ENCODE measurements around the gene IFIT3.

DNA sequence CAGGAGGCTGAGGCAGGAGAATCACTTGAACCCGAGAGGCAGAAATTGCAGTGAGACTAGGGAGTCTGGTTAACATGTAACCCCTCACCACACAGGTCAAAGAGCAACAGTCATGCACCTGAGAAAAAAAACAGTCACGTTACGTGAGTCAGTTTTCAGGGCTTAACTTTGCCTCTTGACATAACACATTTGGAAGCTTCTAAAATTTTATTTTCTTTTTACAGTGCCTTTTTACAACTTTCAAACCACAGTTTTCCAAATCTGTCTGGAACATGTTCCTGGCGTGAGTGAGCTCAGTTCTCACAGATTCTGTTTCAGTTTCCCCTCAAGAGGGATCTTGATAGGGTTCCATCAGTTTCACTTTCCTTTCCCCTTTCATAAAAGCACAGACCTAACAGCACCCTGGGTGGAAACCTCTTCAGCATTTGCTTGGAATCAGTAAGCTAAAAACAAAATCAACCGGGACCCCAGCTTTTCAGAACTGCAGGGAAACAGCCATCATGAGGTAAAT lies 4.4 kb downstream of the IFIT3 start:
- TF ChIP-seq, protein P1, sequence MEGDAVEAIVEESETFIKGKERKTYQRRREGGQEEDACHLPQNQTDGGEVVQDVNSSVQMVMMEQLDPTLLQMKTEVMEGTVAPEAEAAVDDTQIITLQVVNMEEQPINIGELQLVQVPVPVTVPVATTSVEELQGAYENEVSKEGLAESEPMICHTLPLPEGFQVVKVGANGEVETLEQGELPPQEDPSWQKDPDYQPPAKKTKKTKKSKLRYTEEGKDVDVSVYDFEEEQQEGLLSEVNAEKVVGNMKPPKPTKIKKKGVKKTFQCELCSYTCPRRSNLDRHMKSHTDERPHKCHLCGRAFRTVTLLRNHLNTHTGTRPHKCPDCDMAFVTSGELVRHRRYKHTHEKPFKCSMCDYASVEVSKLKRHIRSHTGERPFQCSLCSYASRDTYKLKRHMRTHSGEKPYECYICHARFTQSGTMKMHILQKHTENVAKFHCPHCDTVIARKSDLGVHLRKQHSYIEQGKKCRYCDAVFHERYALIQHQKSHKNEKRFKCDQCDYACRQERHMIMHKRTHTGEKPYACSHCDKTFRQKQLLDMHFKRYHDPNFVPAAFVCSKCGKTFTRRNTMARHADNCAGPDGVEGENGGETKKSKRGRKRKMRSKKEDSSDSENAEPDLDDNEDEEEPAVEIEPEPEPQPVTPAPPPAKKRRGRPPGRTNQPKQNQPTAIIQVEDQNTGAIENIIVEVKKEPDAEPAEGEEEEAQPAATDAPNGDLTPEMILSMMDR (conservative IDR thresholded peaks at IDR 0.05): no peak
- no peak for TF ChIP-seq ZFX (IDR thresholded peaks at IDR 0.05)

All from C4-2B (cell line).